DMS153 (cell line): ENCODE measurements around the gene IPO4.

Experiments
- DNase-seq: peaks from one replicate; lab custom pipeline; 2025; lab: John Stamatoyannopoulos, UW

Gene IPO4

DNA sequence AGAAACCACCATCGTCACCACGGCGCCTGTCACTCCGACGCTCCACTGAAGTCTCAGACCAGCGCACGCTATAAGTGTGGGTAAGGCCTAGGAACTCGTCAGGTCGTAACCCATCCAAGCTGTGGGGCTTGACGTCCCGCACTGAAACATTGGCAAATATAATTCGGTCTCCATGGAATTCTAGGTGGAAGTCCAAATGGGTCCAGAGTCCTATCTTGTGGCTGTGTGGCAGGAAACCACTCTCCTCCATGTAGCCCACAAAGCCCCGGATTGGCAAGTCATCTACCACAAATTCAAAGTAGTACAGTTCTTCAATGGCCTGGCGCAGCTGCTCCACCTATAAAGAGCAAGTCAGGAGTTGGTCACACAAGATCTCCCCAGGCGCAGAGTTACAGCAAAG, 4.3 kb upstream of the IPO4 start:
- DNase-seq: no peak

DNA sequence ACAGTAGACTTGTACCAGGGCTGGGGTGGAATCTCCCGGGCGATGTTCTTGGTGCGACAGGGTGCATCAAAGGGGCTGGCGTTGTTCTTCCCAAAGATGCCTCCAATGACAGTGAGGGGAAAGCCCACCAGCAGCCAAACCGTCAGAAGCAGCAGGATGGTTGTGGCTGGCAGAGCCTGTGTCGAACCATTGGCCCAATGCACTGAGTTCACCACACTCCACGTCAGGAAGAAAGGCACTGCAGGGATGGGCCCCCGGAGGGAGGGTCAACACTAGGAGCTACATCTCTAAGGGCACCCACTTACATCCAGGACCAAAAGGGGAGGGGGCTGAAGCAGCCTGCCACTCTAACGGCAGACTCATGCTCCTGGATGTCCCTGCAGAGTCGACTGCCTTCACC, 1.8 kb upstream of the IPO4 start:
- DNase-seq: no peak

DNA sequence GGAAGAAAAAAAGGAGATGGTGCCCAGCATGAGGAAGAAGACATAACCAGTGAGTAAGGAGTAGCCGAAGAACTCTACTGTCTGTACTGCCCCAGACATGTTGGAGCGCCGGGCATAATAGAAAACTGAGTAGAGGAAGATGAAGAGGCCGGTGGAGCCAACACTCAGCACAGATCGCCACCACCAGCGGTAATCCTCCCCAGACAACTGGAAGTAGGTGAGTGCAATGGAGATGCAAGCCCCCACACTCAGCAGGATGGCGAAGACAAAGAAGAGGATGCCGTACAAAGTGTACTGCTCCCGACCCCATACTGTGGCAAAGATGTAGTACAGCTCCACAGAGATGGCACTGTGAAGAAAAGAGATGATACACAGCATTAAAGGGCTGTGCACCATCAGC, 844 bp upstream of the IPO4 start:
- DNase-seq: no peak

DNA sequence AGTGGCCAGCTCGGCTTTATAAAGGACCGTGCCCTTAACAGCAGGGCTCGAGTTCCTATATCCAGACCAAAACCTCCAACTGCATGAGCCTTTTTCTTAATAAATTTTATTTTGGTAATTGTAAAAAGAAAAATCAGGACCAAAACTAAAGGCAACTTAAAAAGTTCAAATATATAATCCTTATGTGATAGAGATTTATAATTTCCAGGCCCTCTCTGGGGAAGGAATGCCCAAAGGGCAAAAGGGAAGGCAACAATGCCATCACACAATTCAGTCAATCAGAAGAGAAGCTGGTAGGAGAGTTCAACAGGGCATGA, 401 bp upstream of the IPO4 start:
- no peak for DNase-seq

DNA sequence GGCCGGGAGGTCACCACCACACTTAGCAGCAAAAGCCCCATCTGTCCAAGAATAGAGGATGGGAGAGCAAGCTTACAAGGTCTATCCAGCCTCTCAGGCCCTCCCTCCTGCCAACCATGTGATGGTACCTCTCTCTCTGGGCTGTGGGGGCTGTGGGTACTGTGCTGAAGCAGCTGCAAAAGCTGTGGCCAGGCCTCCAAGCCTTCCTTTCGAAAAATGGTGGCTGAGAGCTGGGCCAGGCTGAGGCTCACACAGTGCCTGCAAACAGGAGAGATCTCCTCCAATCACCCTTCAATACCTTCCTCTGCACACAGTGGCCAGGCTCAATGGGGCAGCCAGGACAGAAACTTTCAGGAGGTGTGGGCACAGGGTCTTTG, 1.1 kb downstream of the IPO4 start:
- no peak for DNase-seq

DNA sequence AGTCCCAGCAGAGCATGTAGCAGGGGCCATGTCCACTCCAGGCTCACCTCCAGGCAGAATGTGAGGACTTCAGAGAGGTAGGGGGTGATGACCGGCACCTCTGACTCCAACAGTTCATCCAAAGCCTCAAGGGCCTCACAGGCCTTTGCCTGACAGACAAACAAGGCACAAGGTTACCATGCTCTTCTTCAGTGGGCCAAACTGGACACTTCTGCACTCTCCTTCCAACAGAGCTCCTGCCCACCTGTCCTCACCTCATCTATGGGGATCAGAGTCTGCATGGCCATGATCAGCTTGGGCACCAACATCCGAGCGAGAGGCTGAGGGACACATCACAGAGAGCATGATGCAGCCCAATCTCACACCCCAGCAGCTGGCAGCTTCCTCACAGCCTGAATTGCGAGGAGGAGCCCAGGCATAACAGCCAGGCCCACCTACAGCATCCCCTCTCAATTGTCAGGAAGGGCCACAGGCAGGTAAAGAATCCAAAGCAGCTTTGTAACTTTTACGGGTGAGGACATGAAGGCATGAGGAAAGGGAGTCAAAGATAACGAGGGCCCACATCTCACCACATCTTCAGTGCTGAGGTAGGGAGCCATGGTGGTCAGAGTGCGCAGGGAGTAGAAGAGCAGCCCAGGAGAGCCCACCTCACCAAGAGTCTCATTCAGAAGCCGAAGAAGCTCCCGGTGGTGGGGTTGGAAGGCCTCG, 1.6 kb downstream of the IPO4 start:
- DNase-seq: no peak

DNA sequence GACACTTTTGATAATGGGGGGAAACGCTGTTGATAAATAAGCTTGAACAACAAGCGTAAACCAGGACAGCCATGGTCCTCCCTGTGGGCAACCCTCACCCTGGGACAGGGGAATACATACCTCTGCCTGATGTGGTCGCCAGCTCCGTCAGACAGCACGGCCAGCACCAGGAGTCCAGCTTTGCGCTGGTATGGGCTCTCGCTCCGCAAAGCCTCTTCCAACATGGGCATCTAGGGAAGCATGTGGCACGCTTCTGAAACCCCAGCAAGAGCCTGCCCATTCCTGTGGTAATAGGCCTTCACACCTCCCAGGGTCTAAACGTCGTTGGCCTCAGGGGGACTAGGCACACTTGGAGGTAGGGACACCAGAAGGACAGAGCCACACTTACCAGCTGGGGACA, 2.9 kb downstream of the IPO4 start:
- DNase-seq: no peak

DNA sequence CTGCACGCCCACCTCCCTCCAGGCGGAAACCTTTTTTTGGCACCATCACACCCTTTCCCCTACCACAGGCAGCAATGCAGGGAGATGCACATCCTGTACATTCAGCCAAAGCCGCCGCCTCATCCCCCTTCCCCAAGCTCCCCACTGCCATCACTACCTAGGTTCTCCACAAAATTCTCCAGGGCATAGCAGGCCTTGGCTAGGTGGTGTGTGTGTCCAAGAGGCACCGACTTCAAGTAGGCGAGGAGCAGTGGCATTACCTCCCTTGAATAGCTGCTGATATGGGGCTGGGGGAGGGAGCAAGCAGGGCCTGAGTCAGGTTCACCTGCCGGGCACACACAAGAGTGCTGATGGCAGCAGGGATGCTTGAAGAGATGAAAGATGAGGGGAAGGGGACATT, 3.6 kb downstream of the IPO4 start:
- DNase-seq: no peak

DNA sequence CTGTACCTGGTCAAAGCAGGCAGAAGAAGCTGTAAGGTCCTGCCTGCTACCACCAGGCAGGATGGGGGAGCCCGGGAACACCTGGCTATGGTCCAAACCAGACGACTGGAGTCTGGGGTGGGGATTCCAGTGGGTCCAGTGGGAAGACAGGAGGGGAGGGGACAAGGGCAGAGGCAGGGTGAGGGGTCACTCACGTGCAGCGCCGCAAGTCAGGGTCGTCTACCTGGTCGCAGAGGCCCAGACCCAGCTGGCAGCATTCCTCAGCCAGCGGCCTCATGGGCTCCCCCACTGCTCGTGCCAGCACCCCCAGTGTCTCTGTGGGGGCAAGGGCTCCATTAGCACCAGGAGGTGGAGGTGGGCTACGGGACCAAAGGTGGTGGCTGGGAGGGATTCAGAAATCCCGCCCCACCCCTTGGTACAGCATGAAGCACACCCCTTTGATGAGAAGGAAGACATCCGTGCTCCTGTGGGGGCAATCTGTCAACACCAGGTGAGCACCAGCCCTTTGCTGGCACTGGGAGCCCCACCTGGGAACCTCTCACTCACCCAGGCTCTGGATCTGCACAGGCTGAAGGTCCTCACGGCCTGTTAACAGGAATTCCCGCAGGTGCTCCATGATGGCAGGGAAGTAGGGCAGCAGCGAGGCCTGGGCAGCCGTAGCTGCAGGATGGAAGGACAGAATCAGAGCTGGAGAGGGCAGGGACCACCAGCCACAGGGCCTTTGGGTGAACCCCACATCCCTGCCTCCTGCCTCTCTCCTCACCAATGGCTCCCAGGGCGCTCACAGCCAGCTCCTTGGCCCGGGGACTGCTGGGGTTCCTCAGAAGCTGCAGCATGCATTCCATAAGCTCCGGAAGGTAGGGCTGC, 4.3 kb downstream of the IPO4 start:
- no peak for DNase-seq

DNA sequence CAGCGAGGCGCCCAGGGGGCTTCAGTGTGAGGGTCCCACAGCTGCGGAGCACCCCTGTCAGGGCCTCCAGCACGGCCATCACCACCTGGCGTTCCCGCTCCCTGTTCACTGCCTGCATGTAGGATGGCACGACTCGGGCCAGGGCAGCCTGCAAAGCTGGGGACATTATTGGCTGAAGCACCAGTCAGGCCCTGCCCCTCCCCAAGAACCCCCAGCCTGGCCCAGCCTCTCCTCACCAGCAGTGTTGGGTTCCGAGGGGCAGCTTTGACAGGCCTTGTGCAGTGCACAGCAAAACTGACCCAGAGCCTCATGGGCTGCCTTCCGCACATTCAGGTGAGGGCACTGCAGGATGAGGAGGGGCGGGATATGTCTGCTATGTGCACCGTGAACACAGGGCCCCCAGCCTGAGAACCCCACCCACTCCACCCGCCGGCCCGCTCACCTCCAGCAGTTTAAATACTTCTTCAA, 5.6 kb downstream of the IPO4 start:
- no peak for DNase-seq

DNA sequence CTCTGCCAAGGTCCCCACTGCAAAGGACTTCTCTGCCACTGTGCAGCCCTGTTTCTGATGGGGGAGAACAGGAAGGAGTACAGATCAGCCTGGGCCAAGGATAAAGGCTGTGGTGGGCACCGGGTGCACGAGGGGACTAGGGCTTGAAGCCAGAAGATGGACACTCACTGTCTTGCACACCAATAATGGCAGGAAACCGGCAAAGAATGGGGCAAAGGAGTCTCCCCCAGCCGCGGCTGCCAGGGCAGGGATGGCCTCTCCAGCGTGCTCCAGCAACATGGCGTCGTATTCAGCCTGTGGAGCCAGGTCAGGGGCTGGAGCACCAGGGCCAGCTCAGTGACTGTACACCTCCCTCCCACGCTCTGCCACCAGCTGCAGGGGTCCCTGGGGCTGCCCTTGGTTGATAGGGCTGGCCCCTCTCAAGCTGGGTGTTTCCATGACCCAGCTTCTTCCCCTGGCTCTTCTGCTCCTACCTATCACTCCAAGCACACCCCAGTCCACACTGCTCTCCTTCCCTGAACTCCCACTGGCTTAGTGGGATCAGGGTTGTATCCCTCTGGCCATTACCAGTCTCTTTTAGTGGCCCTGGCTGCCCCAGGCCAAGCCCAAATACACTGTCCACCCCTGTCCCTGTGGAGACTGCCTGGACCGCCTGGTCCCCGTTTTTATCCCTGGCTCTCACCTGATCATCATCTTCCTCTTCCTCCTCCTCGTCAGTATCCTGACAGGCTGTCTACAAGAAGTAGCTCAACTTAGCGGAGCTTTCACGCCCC, 6.3 kb downstream of the IPO4 start:
- no peak for DNase-seq

DNA sequence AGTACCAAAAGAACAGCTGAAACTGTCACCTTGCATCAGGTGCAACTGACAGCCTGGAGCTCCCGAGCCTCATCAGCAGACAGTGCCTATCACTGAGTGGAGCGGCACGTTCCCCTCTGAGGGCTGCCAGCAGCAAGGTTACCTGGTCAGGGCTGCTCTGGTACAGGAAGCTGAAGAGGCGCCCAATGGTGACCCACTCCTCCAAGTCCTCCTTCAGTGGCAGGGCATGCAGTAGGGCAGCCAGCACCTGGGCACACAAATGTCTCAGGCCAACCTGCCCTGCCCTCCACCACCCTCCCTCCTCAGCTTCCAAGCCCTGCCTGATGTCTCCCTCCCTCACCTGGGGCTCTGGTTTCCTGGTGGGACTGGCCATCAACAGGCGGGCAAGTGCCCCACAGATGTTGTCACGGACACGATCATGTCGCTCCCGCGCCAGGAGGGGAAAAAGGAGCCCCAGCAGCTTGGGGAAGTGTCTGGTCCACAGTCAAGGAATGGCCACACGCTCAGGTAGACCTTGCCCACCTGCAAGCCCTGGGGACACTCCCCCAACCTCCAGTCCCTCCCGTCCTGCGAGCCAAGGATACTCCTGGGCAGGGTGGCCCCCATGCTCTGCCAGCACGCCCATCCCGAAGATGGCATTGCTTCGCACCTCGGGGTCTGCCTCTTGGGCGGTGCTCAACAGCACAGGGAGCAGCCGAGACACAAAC, 7.1 kb downstream of the IPO4 start:
- DNase-seq: no peak

DNA sequence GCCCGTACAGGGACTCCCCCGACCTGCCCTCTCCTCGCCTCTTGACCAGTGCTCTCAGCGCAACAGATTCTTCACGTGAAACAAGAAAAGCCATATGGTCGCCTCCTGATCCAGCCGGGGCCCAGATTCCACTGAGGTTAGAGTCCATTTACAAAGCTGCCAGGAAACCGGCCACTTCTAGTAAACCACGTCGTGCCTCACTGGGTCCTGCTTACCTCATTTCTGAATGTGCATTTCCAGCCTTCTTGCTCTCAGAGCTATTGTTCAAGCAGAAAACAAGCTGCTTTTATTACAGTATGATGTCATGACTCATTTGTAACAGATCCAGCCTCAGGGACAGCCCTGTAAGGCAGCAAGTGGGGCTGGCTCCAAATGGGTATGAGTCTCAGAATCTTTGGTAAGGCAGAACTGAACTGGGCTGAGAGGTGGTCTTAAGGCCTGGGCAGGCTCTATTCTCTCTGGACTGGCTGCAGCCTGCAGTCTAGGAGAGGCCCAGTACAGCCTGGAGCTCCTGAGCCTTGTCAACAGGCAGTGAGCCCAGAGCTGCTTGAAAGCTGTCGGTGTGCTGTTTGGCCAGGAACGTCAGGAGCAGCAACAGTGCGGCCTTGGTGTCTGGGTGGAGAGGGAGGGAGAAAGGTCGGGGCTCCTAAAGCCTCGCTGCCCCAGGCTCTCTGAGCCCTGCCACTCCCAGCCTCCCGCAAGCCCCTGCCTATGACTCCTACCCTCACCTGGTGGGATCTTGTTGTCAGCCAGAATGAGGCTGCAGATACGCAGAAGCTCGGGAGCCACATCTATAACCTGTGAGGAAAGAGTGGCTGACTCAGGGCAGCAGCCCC, 8.4 kb downstream of the IPO4 start:
- DNase-seq: peak; percentile 12

DNA sequence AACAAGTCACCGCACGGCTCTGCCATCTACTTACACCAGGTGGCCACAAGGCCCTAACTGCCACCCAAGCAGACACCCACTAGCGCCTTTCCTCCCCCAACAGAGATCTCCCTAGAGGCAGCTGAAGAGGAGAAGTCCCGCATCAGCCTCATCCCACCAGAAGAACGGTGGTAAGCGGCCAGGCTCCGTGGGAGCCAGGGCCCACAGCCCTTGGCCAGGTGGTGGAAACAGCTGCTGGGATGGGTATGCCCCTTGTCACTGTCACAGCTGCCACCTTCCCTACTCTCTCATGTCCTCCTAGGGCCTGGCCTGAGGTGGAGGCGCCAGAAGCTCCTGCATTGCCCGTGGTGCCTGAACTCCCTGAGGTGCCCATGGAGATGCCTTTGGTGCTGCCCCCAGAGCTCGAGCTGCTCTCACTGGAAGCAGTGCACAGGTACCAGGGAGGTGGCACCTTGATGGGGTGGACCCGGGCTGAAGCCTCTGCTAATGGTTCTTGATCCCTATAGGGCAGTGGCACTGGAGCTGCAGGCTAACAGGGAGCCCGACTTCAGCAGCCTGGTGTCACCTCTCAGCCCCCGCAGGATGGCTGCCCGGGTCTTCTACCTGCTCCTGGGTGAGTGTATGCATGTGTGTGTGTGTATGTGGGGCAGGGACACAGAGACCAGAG, 9.2 kb downstream of the IPO4 start:
- no peak for DNase-seq

DNA sequence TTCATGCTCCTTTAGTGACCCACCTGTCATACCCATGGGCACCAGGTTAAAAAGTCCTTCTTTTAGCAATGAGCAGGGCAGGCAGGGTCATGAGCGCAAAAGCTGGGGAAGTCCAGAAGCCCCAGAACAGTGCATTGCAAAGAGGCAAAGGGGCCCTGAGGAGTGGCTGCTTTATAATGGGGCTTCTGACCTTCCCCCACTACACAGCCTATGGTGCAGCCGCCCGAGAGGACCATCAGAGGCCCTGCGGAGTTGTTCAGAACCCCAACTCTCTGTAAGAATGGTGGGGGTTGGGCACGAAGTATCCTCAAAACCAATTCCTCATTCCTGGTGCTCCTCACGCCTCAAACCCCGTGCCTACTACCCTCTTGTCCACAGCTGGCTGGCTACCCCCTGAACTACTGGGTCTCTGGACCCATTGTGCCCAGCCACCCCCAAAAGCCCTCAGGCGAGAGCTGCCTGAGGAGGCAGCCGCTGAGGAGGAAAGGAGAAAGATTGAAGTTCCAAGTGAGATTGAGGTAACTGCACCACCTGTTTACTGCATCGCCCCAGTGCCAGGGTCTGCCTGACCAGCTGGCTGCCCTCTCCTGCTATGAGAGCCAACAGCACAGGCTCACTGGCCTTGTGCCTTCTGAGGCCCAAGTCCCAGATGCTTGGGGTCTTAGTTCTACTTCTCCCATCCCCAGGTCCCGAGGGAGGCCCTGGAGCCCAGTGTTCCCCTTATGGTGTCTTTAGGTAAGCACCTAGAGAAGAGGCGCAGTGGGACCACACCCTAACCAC, 10.0 kb downstream of the IPO4 start:
- no peak for DNase-seq

DNA sequence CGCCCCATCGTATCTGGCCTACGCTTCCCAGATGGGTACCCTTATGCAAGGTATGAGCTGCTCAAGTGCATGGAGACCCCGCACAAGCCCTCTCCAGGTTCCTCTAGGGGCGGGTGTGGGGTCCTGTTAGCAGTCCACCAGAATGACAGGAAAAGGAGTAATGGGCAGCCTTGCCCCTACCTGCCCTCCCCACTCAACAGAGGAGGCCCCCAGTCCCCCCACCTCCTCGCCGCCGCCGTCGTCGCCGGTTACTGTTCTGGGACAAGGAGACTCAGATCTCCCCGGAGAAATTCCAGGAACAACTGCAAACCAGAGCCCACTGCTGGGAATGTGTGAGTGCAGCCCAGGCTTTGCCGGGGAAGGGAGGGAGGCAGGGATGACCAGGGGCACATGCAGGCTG, 10.7 kb downstream of the IPO4 start:
- no peak for DNase-seq

DNA sequence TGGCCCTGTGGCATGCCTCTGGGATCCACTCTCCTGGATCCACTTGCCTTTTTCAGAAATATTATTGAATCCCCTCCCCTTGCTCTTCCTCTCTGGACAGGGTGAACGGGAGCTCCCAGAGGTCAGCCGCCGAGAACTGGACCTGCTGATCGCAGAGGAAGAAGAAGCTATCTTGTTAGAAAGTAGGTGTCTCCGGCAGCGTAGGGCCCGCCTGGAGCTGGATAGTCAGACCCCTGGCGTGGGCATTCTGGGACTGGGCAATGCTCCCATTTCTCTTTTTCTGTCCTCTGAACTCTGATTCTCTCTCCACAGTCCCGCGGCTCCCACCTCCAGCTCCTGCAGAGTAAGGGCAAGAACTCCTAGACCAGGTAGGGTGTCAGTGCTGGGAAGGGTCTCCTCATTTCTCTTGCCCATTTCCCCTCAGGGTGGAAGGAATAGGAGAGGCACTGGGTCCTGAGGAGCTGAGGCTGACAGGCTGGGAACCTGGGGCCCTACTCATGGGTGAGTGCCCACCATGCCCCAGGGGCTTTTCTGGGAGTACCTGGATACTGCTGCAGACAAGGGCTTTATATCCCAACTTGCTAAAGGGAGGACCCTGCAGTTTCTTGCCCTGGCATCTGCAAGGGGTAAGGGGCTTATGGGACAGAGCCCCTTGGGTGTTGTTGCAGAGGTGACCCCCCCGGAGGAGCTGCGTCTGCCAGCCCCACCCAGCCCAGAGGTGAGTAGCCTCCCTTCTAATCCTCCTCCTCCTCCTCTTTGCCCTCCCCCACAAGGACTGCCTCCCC, 11.4 kb downstream of the IPO4 start:
- DNase-seq: no peak

DNA sequence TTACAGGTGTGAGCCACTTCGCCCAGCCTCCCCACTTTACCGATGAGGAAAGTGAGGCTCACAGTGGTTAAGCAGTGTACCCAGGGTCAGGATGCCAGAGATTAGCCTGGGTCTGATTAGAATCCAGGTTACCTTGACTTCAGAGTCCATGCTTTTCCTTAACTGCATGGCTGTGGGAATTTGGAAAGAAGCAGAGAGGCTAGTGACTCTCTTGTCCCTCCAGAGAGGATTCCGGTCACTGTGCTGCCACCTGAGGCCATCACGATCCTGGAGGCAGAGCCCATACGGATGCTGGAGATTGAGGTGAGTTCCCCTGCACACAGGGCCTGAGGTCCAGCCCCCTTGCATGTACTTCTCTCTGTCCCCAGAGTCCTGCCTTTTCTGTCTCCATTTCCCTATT, 12.0 kb downstream of the IPO4 start:
- no peak for DNase-seq

DNA sequence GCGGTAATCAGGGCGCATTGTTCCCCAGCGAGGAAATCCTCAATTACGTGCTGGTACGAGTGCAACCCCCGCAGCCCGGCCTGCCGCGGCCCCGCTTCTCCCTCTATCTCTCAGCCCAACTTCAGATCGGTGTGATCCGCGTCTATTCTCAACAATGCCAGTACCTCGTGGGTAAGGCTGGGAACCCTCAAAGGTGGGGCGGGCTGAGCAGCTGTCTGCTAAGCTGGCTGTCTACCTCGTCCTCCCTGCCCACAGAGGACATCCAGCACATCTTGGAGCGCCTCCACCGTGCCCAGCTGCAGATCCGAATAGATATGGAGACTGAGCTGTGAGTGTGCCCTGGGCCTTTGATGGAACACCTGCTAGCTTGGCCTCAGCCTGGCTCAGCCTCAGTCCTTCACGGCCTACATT, 15.7 kb downstream of the IPO4 start:
- DNase-seq: no peak
